Ishikawa (cell line): Measurements from ENCODE around the gene LHPP.

Source experiments
- CEBPB ChIP-seq: IDR thresholded peaks from 2 replicates; pipeline ENCODE4 v1.6.1; 2012
- CREB1 ChIP-seq: IDR thresholded peaks from 2 replicates; pipeline ENCODE4 v1.6.1; 2012; ENCODE audit warnings: low read depth
- EGR1 ChIP-seq: IDR thresholded peaks from 2 replicates; pipeline ENCODE4 v1.6.1; 2012
- EP300 ChIP-seq: IDR thresholded peaks from 2 replicates; pipeline ENCODE4 v1.6.1; 2012; ENCODE audit warnings: borderline replicate concordance
- FOXM1 ChIP-seq: IDR thresholded peaks from 2 replicates; pipeline ENCODE4 v1.6.1; 2012; ENCODE audit warnings: low read depth, borderline replicate concordance
- NFIC ChIP-seq: IDR thresholded peaks from 2 replicates; pipeline ENCODE4 v1.6.1; 2012
- RAD21 ChIP-seq: IDR thresholded peaks from 2 replicates; pipeline ENCODE4 v1.6.1; 2012; ENCODE audit warnings: low read depth
- TAF1 ChIP-seq: IDR thresholded peaks from 2 replicates; pipeline ENCODE4 v1.6.1; 2012; ENCODE audit warnings: low read depth, mild to moderate bottlenecking
- TEAD4 ChIP-seq: IDR thresholded peaks from 2 replicates; pipeline ENCODE4 v1.6.1; 2012
- YY1 ChIP-seq: IDR thresholded peaks from 2 replicates; pipeline ENCODE4 v1.6.1; 2012; ENCODE audit warnings: low read depth
- TF ChIP-seq, protein P1 (sequence below): IDR thresholded peaks from 2 replicates; pipeline ENCODE4 v1.6.1; 2012
- TF ChIP-seq, protein P2 (sequence below): IDR thresholded peaks from 2 replicates; pipeline ENCODE4 v1.6.1; 2012; ENCODE audit warnings: low read depth, mild to moderate bottlenecking

DNA sequence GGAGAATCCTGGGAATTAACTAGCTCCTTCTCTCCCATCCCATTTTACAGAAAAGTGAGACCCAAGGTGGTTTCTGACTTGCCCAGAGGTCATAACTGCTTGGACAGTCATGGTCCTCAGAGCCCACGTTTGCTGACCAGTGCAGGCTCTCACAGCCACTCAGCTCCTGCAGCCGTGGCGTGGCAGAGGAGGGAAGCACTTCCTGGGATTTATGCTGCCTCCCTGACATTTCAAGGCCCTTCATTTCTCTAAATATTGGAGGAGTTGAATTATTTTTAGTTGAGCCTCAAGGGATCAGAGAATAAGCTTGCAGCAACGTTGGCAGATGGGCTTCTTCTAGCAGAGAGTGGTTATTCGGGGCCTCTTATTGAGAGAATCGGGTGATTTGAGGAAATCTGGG, 77.1 kb downstream of the LHPP start:
- TF ChIP-seq YY1 (no peak), NFIC (no peak), TEAD4 (no peak), TAF1 (no peak), EGR1 (no peak), CEBPB (no peak), EP300 (no peak), CREB1 (no peak), RAD21 (no peak), FOXM1 (no peak)
- TF ChIP-seq, protein P1, sequence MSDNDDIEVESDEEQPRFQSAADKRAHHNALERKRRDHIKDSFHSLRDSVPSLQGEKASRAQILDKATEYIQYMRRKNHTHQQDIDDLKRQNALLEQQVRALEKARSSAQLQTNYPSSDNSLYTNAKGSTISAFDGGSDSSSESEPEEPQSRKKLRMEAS: no peak
- TF ChIP-seq, protein P2, sequence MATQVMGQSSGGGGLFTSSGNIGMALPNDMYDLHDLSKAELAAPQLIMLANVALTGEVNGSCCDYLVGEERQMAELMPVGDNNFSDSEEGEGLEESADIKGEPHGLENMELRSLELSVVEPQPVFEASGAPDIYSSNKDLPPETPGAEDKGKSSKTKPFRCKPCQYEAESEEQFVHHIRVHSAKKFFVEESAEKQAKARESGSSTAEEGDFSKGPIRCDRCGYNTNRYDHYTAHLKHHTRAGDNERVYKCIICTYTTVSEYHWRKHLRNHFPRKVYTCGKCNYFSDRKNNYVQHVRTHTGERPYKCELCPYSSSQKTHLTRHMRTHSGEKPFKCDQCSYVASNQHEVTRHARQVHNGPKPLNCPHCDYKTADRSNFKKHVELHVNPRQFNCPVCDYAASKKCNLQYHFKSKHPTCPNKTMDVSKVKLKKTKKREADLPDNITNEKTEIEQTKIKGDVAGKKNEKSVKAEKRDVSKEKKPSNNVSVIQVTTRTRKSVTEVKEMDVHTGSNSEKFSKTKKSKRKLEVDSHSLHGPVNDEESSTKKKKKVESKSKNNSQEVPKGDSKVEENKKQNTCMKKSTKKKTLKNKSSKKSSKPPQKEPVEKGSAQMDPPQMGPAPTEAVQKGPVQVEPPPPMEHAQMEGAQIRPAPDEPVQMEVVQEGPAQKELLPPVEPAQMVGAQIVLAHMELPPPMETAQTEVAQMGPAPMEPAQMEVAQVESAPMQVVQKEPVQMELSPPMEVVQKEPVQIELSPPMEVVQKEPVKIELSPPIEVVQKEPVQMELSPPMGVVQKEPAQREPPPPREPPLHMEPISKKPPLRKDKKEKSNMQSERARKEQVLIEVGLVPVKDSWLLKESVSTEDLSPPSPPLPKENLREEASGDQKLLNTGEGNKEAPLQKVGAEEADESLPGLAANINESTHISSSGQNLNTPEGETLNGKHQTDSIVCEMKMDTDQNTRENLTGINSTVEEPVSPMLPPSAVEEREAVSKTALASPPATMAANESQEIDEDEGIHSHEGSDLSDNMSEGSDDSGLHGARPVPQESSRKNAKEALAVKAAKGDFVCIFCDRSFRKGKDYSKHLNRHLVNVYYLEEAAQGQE: no peak
